ENCODE data around the gene MICALL1.

MICALL1 gene

DNA sequence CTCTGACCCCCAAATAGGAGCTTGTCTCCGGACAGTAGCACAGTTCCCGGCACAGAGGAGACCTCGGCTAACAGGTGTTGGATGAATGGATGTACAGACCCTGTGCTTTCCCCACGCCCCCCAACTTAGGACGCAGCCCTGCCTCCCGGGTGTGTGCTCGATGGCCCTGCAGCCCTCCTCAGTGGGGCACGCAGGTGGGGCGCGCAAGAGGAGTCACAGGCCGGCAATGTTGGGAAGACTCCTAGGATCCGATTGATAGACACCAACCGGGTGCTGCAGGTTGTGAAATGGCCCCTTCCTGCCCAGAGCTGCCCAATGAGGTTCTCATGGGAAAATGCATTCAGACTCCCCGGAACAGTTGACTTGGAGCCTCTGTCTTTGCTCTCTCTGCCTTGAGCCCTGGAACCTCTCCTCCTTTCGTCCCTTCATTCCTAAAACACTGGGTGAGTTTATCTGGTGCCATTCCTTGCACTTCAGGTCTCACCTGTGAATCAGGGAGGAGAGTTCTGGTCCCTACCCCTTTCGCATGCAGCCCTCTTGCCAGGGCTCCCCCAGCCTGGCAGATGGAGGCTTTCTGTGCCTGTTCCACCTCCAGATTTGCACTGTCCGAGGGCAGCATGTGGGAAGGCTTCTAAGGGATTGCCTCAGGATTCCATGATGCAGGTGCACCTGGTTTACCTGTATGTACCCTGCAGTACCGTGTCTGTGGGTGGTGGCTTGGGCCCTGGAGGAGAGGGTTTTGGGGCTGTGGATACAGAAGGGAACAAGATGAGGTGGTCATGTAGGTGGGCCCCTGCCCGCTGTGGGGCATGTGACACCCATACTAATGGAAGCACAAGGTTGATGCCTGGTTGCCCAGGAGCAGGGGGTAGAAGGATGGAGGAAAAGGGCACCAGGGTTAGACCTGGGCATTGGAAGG, 1.2 kb downstream of the MICALL1 start:
- Histone ChIP-seq H2AFZ (ENCODE audit: low read length) (peak overlapping the region; percentile 95), H3K36me3 (replicated peaks in 1 of 2; ENCODE audit: control insufficient read depth in 2 of 2, insufficient read depth in 2 of 2, low read length in 2 of 2) (peaks cover 0 to 11% of the 10 kb centered on the region in 2 donors), H2BK5ac (ENCODE audit: low read length) (peak overlapping the region; percentile 14), H3K4me1 (ENCODE audit: control insufficient read depth in 2 of 2, insufficient read depth in 1 of 2, low read depth in 1 of 2, low read length in 2 of 2) (peaks cover 21 to 23% of the 10 kb centered on the region in 2 donors), H2BK12ac (ENCODE audit: low read length) (no peak overlapping the region), H3K4ac (ENCODE audit: low read length) (no peak overlapping the region), H3K27ac (replicated peaks; ENCODE audit: low read length) (no peak overlapping the region), H3K18ac (ENCODE audit: low read length) (peak overlapping the region; percentile 98), H3K27me3 (ENCODE audit: control insufficient read depth in 3 of 3, insufficient read depth in 3 of 3, low read depth in 1 of 3, low read length in 3 of 3) (no peaks in the 10 kb centered on the region), H3K9ac (ENCODE audit: low read depth, low read length, poor library complexity) (peak overlapping the region; percentile 71), H4K91ac (ENCODE audit: low read depth, low read length, poor library complexity) (no peak overlapping the region), H2BK120ac (ENCODE audit: low read depth, low read length) (no peak overlapping the region), H2BK15ac (ENCODE audit: low read length) (no peak overlapping the region), H3K9me3 (replicated peaks in 1 of 2; ENCODE audit: control insufficient read depth in 2 of 2, insufficient read depth in 1 of 2, low read depth in 1 of 2, low read length in 2 of 2) (no peaks in the 10 kb centered on the region), H3K79me1 (ENCODE audit: low read depth, low read length) (no peaks in the 10 kb centered on the region), H3K23ac (ENCODE audit: low read depth, low read length, poor library complexity) (peak overlapping the region; percentile 11), H3K14ac (ENCODE audit: low read length) (peak overlapping the region; percentile 14), H3K4me3 (ENCODE audit: low read length in 2 of 2) (peak overlapping the region; percentile 76 to 90), H2AK5ac (ENCODE audit: low read depth, low read length) (peak overlapping the region; percentile 95), H3K4me2 (ENCODE audit: insufficient read depth, low read length, poor library complexity, severe bottlenecking) (peak overlapping the region; percentile 84), H4K8ac (ENCODE audit: low read depth, low read length) (no peak overlapping the region)
- no CpG with 5 or more reads among the region's 19 CpGs for whole genome bisulfite sequencing, 2 donors (ENCODE audit: extremely low coverage in 2 of 2, insufficient read length in 2 of 2, insufficient replicate concordance in 1 of 2)
- no peak for DNase-seq (ENCODE audit: low spot score)

DNA sequence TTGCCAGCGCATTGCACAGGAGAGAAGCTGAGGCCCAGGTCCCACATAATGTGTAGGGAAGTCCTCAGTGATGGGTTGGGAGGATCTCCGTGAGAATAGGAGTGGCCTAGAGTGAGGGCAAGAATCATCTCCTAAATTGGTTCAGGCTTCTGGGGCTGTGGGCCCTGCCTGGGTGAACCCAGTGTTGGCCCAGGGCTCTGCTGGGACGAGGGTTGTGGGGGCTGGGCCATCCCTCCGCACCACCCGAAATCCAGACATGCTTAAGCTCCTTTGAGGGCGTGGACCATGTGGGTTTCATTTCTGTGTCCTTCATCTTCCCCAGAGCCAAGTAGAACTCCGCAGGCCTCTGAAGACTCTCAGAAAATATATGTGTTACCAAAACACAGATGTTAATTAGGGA, 3.7 kb downstream of the MICALL1 start:
- peak overlapping the region; percentile 50 for H3K9ac ChIP-seq (ENCODE audit: low read depth, low read length, poor library complexity)
- no peak overlapping the region for H3K23ac ChIP-seq (ENCODE audit: low read depth, low read length, poor library complexity)
- no peak overlapping the region for H2BK15ac ChIP-seq (ENCODE audit: low read length)
- H2BK120ac ChIP-seq (ENCODE audit: low read depth, low read length), result no peak overlapping the region
- H3K4me1 ChIP-seq (ENCODE audit: control insufficient read depth in 2 of 2, insufficient read depth in 1 of 2, low read depth in 1 of 2, low read length in 2 of 2), result peaks cover 21 to 23% of the 10 kb centered on the region in 2 donors
- H3K4ac ChIP-seq (ENCODE audit: low read length), result no peak overlapping the region
- H3K4me3 ChIP-seq (ENCODE audit: low read length in 2 of 2), result no peak overlapping the region
- H4K91ac ChIP-seq (ENCODE audit: low read depth, low read length, poor library complexity), result no peak overlapping the region
- H4K8ac ChIP-seq (ENCODE audit: low read depth, low read length), result no peak overlapping the region
- DNase-seq (ENCODE audit: low spot score), result no peak
- H3K27ac ChIP-seq (replicated peaks; ENCODE audit: low read length), result no peak overlapping the region
- no peak overlapping the region for H2AK5ac ChIP-seq (ENCODE audit: low read depth, low read length)
- no peak overlapping the region for H2BK5ac ChIP-seq (ENCODE audit: low read length)
- no peak overlapping the region for H3K4me2 ChIP-seq (ENCODE audit: insufficient read depth, low read length, poor library complexity, severe bottlenecking)
- WGBS, 2 donors (ENCODE audit: extremely low coverage in 2 of 2, insufficient read length in 2 of 2, insufficient replicate concordance in 1 of 2), result no CpG with 5 or more reads among the region's 7 CpGs
- no peaks in the 10 kb centered on the region for H3K27me3 ChIP-seq (ENCODE audit: control insufficient read depth in 3 of 3, insufficient read depth in 3 of 3, low read depth in 1 of 3, low read length in 3 of 3)
- no peak overlapping the region for H2AFZ ChIP-seq (ENCODE audit: low read length)
- no peak overlapping the region for H3K14ac ChIP-seq (ENCODE audit: low read length)
- H3K9me3 ChIP-seq (replicated peaks in 1 of 2; ENCODE audit: control insufficient read depth in 2 of 2, insufficient read depth in 1 of 2, low read depth in 1 of 2, low read length in 2 of 2), result no peaks in the 10 kb centered on the region
- H3K79me1 ChIP-seq (ENCODE audit: low read depth, low read length), result no peaks in the 10 kb centered on the region
- no peak overlapping the region for H2BK12ac ChIP-seq (ENCODE audit: low read length)
- H3K18ac ChIP-seq (ENCODE audit: low read length), result no peak overlapping the region
- H3K36me3 ChIP-seq (replicated peaks in 1 of 2; ENCODE audit: control insufficient read depth in 2 of 2, insufficient read depth in 2 of 2, low read length in 2 of 2), result peaks cover 6 to 25% of the 10 kb centered on the region in 2 donors

GRCh38 chr22:37910890-37911672, 5.0 kb downstream of the MICALL1 start:
- no peak overlapping the region for H3K4me2 ChIP-seq (ENCODE audit: insufficient read depth, low read length, poor library complexity, severe bottlenecking)
- H2BK120ac ChIP-seq (ENCODE audit: low read depth, low read length), result peak overlapping the region; percentile 12
- peak overlapping the region; percentile 46 for H3K27ac ChIP-seq (replicated peaks; ENCODE audit: low read length)
- no peak for DNase-seq (ENCODE audit: low spot score)
- no peaks in the 10 kb centered on the region for H3K9me3 ChIP-seq (replicated peaks in 1 of 2; ENCODE audit: control insufficient read depth in 2 of 2, insufficient read depth in 1 of 2, low read depth in 1 of 2, low read length in 2 of 2)
- peak overlapping the region; percentile 67 for H3K18ac ChIP-seq (ENCODE audit: low read length)
- peaks cover 17 to 21% of the 10 kb centered on the region in 2 donors for H3K4me1 ChIP-seq (ENCODE audit: control insufficient read depth in 2 of 2, insufficient read depth in 1 of 2, low read depth in 1 of 2, low read length in 2 of 2)
- H3K9ac ChIP-seq (ENCODE audit: low read depth, low read length, poor library complexity), result peak overlapping the region; percentile 32
- H3K36me3 ChIP-seq (replicated peaks in 1 of 2; ENCODE audit: control insufficient read depth in 2 of 2, insufficient read depth in 2 of 2, low read length in 2 of 2), result peaks cover 6 to 36% of the 10 kb centered on the region in 2 donors
- peak overlapping the region; percentile 54 for H2AFZ ChIP-seq (ENCODE audit: low read length)
- H3K27me3 ChIP-seq (ENCODE audit: control insufficient read depth in 3 of 3, insufficient read depth in 3 of 3, low read depth in 1 of 3, low read length in 3 of 3), result no peaks in the 10 kb centered on the region
- no peak overlapping the region for H3K14ac ChIP-seq (ENCODE audit: low read length)
- peak overlapping the region; percentile 91 for H2AK5ac ChIP-seq (ENCODE audit: low read depth, low read length)
- no peak overlapping the region for H3K4me3 ChIP-seq (ENCODE audit: low read length in 2 of 2)
- no peak overlapping the region for H4K8ac ChIP-seq (ENCODE audit: low read depth, low read length)
- H2BK15ac ChIP-seq (ENCODE audit: low read length), result no peak overlapping the region
- H2BK12ac ChIP-seq (ENCODE audit: low read length), result no peak overlapping the region
- no peaks in the 10 kb centered on the region for H3K79me1 ChIP-seq (ENCODE audit: low read depth, low read length)
- H3K23ac ChIP-seq (ENCODE audit: low read depth, low read length, poor library complexity), result peak overlapping the region; percentile 39
- no peak overlapping the region for H4K91ac ChIP-seq (ENCODE audit: low read depth, low read length, poor library complexity)
- no peak overlapping the region for H2BK5ac ChIP-seq (ENCODE audit: low read length)
- H3K4ac ChIP-seq (ENCODE audit: low read length), result no peak overlapping the region
- no CpG with 5 or more reads among the region's 15 CpGs for WGBS, 2 donors (ENCODE audit: extremely low coverage in 2 of 2, insufficient read length in 2 of 2, insufficient replicate concordance in 1 of 2)

DNA sequence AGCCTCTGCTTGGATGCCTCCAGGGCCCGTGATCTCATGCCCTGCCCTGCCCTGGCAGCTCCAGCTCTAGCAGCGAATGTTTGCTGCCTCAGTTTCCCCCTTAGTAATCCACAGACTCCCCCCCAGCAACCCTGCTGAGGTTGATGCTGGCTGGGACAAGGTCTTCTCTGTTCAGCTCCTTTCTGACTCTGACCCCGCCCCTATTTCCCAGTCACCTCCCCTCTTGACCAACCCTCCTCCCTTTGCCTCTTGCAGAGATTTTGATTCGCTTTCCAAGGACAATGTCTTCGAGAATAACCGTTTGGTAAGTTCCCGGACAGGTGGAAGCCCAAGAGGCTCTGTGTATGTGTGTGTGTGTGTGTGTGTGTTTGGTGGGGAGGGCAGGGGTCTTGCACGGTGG, 5.6 kb downstream of the MICALL1 start:
- Histone ChIP-seq H2AFZ (ENCODE audit: low read length) (no peak overlapping the region), H3K9ac (ENCODE audit: low read depth, low read length, poor library complexity) (no peak overlapping the region), H3K36me3 (replicated peaks in 1 of 2; ENCODE audit: control insufficient read depth in 2 of 2, insufficient read depth in 2 of 2, low read length in 2 of 2) (peaks cover 9 to 43% of the 10 kb centered on the region in 2 donors), H3K27me3 (ENCODE audit: control insufficient read depth in 3 of 3, insufficient read depth in 3 of 3, low read depth in 1 of 3, low read length in 3 of 3) (no peaks in the 10 kb centered on the region), H2BK15ac (ENCODE audit: low read length) (no peak overlapping the region), H3K79me1 (ENCODE audit: low read depth, low read length) (no peaks in the 10 kb centered on the region), H3K4me2 (ENCODE audit: insufficient read depth, low read length, poor library complexity, severe bottlenecking) (no peak overlapping the region), H3K27ac (replicated peaks; ENCODE audit: low read length) (no peak overlapping the region), H2BK5ac (ENCODE audit: low read length) (no peak overlapping the region), H2AK5ac (ENCODE audit: low read depth, low read length) (no peak overlapping the region), H3K9me3 (replicated peaks in 1 of 2; ENCODE audit: control insufficient read depth in 2 of 2, insufficient read depth in 1 of 2, low read depth in 1 of 2, low read length in 2 of 2) (no peaks in the 10 kb centered on the region), H3K14ac (ENCODE audit: low read length) (no peak overlapping the region), H2BK120ac (ENCODE audit: low read depth, low read length) (no peak overlapping the region), H4K8ac (ENCODE audit: low read depth, low read length) (no peak overlapping the region), H3K18ac (ENCODE audit: low read length) (no peak overlapping the region), H4K91ac (ENCODE audit: low read depth, low read length, poor library complexity) (no peak overlapping the region), H3K4me3 (ENCODE audit: low read length in 2 of 2) (no peak overlapping the region), H2BK12ac (ENCODE audit: low read length) (no peak overlapping the region), H3K4ac (ENCODE audit: low read length) (no peak overlapping the region), H3K23ac (ENCODE audit: low read depth, low read length, poor library complexity) (no peak overlapping the region), H3K4me1 (ENCODE audit: control insufficient read depth in 2 of 2, insufficient read depth in 1 of 2, low read depth in 1 of 2, low read length in 2 of 2) (peaks cover 17 to 21% of the 10 kb centered on the region in 2 donors)
- DNase-seq (ENCODE audit: low spot score), result no peak
- WGBS, 2 donors (ENCODE audit: extremely low coverage in 2 of 2, insufficient read length in 2 of 2, insufficient replicate concordance in 1 of 2), result no CpG with 5 or more reads among the region's 8 CpGs
